Neuronal stem cell (in vitro differentiated cells): Measurements from ENCODE around the gene CD300LF.

Experiments
- DNase-seq: peaks from one replicate; pipeline ENCODE4 v3.0.0-alpha.2; 2013; ENCODE audit warnings: low spot score
- H2AFZ ChIP-seq: one replicate; pipeline ENCODE4 v1.6.1; 2013; ENCODE audit warnings: mild to moderate bottlenecking, low read length, inconsistent platforms
- H2AK5ac ChIP-seq: 2 replicates; pipeline ENCODE4 v1.6.1; 2013; ENCODE audit warnings: low read depth, mild to moderate bottlenecking, inconsistent platforms, low read length, moderate library complexity, mixed read lengths
- H2BK120ac ChIP-seq: 2 replicates; pipeline ENCODE4 v1.6.1; 2013; ENCODE audit warnings: low read depth, mild to moderate bottlenecking, inconsistent platforms, low read length, moderate library complexity, mixed read lengths
- H2BK12ac ChIP-seq: one replicate; pipeline ENCODE4 v1.6.1; 2013; ENCODE audit warnings: low read length, inconsistent platforms
- H2BK15ac ChIP-seq: 2 replicates; pipeline ENCODE4 v1.6.1; 2013; ENCODE audit warnings: mild to moderate bottlenecking, low read length, inconsistent platforms, mixed read lengths
- H2BK5ac ChIP-seq: one replicate; pipeline ENCODE4 v1.6.1; 2013; ENCODE audit warnings: inconsistent platforms, mild to moderate bottlenecking, low read length, moderate library complexity
- H3K14ac ChIP-seq: one replicate; pipeline ENCODE4 v1.6.1; 2013; ENCODE audit warnings: low read length, inconsistent platforms
- H3K18ac ChIP-seq: 2 replicates; pipeline ENCODE4 v1.6.1; 2013; ENCODE audit warnings: low read length, inconsistent platforms
- H3K23ac ChIP-seq: 2 replicates; pipeline ENCODE4 v1.6.1; 2013; ENCODE audit warnings: low read depth, mild to moderate bottlenecking, mixed read lengths, low read length, inconsistent platforms; ENCODE audit not compliant: poor library complexity
- H3K27ac ChIP-seq: replicated peaks from 3 replicates; pipeline ENCODE4 v1.5.1; 2013; ENCODE audit warnings: low read length, inconsistent platforms
- H3K27me3 ChIP-seq, 3 experiments: 2 replicates each; pipeline ENCODE4 v1.6.1; 2013; ENCODE audit warnings: low read length in 3 of 3, mild to moderate bottlenecking in 2 of 3, inconsistent platforms in 1 of 3, low read depth in 1 of 3, mixed read lengths in 1 of 3, moderate library complexity in 1 of 3; ENCODE audit not compliant: control insufficient read depth in 3 of 3, insufficient read depth in 3 of 3
- H3K36me3 ChIP-seq, 2 donors: replicated peaks in 1 of 2; 2 replicates each; pipeline ENCODE4 v1.6.1; 2013; ENCODE audit warnings: low read length in 2 of 2; ENCODE audit not compliant: control insufficient read depth in 2 of 2, insufficient read depth in 2 of 2
- H3K4ac ChIP-seq: 2 replicates; pipeline ENCODE4 v1.6.1; 2013; ENCODE audit warnings: inconsistent platforms, mild to moderate bottlenecking, low read length, moderate library complexity
- H3K4me1 ChIP-seq, 2 donors: 1 replicate in 1 of 2; 2 replicates in 1 of 2; pipeline ENCODE4 v1.6.1; 2013; ENCODE audit warnings: low read length in 2 of 2, low read depth in 1 of 2; ENCODE audit not compliant: control insufficient read depth in 2 of 2, insufficient read depth in 1 of 2
- H3K4me2 ChIP-seq: one replicate; pipeline ENCODE4 v1.6.1; 2013; ENCODE audit warnings: mild to moderate bottlenecking, low read length, inconsistent platforms; ENCODE audit not compliant: insufficient read depth, poor library complexity, severe bottlenecking
- H3K4me3 ChIP-seq, 2 donors: 2 replicates each; pipeline ENCODE4 v1.5.1; 2013; ENCODE audit warnings: low read length in 2 of 2, mild to moderate bottlenecking in 2 of 2, inconsistent platforms in 1 of 2, moderate library complexity in 1 of 2
- H3K79me1 ChIP-seq: one replicate; pipeline ENCODE4 v1.6.1; 2013; ENCODE audit warnings: low read depth, mild to moderate bottlenecking, inconsistent platforms, low read length, moderate library complexity
- H3K9ac ChIP-seq: one replicate; pipeline ENCODE4 v1.6.1; 2013; ENCODE audit warnings: mild to moderate bottlenecking, low read depth, low read length, inconsistent platforms; ENCODE audit not compliant: poor library complexity
- H3K9me3 ChIP-seq, 2 donors: replicated peaks in 1 of 2; 2 replicates each; pipeline versions ENCODE3 to v1.6.1; 2013; ENCODE audit warnings: low read length in 2 of 2, mild to moderate bottlenecking in 2 of 2, inconsistent platforms in 1 of 2, low read depth in 1 of 2, mixed read lengths in 1 of 2, moderate library complexity in 1 of 2; ENCODE audit not compliant: control insufficient read depth in 2 of 2, insufficient read depth in 1 of 2
- H4K8ac ChIP-seq: one replicate; pipeline ENCODE4 v1.6.1; 2013; ENCODE audit warnings: low read depth, mild to moderate bottlenecking, inconsistent platforms, low read length, moderate library complexity
- H4K91ac ChIP-seq: one replicate; pipeline ENCODE4 v1.6.1; 2013; ENCODE audit warnings: low read length, low read depth, mild to moderate bottlenecking, inconsistent platforms; ENCODE audit not compliant: poor library complexity
- WGBS, 2 donors: extraction: QIAGEN DNeasy Blood & Tissue Kit; methylation state at CpG; one replicate each; pipeline ENCODE4 v1.1.7; 2013; ENCODE audit warnings: missing lambda C conversion rate in 2 of 2, mixed read lengths in 1 of 2; ENCODE audit not compliant: insufficient read length in 2 of 2, insufficient replicate concordance in 1 of 2; ENCODE audit errors: extremely low coverage in 2 of 2; 5-methylcytosine and 5-hydroxymethylcytosine counted together

The CD300LF gene

DNA sequence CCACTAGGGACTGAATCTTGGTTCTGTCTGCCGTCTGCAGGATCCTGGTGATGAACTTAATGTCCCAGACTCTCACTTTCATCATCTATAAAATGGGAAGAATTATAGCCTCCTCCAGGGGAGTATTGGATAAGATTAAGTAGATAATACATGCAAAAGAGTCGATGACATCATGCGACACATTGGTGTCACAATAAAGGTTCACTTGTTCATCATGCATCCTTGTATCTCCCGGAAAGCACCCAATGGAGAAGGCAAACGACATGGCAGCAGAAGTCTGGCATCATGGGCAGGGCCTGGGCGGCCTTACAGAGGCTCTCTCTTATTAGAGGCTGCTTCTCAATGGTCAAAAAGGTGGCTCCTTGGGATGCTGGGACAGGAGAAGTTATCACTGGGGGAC is 54.1 kb downstream of the CD300LF start:
- Histone ChIP-seq H2BK12ac (no peak overlapping the region), H3K23ac (no peak overlapping the region), H3K79me1 (no peaks in the 10 kb centered on the region), H3K18ac (no peak overlapping the region), H3K4me1 (peaks cover 0 to 1% of the 10 kb centered on the region in 2 donors), H3K27ac (no peak overlapping the region), H2BK120ac (no peak overlapping the region), H4K8ac (no peak overlapping the region), H3K4me3 (no peak overlapping the region), H4K91ac (no peak overlapping the region), H2AK5ac (no peak overlapping the region), H3K14ac (no peak overlapping the region), H2BK5ac (no peak overlapping the region), H3K36me3 (no peaks in the 10 kb centered on the region), H3K9me3 (no peaks in the 10 kb centered on the region), H3K4ac (no peak overlapping the region), H2BK15ac (no peak overlapping the region), H3K9ac (no peak overlapping the region), H2AFZ (no peak overlapping the region), H3K27me3 (peaks cover 0 to 4% (median 3%) of the 10 kb centered on the region in 3 experiments), H3K4me2 (no peak overlapping the region)
- WGBS, 2 donors, result no CpG with 5 or more reads among the region's 6 CpGs
- no peak for DNase-seq

DNA sequence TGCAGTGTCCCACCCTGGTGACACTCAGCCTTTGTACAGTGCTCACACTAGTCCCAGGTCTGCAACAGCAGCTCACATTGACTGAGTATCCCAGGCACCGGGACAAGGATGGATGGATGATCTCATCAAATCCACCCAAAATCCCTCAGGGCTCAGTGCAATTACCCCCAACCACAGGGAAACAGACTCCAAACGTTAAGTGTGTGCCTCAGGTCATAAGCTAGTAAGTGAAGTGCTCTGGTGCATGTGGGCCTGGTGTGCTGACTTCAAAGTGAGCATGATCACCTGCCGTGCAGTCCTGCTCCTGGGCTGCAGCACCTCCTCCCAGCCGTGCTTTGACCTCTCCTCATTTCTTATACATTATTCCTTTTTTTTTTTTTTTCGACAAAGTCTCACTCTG is 58.0 kb downstream of the CD300LF start:
- Histone ChIP-seq H3K18ac (no peak overlapping the region), H3K4me3 (no peak overlapping the region), H4K91ac (no peak overlapping the region), H3K4me1 (no peaks in the 10 kb centered on the region), H2BK12ac (no peak overlapping the region), H2AFZ (no peak overlapping the region), H2BK5ac (no peak overlapping the region), H3K9me3 (no peaks in the 10 kb centered on the region), H2BK15ac (no peak overlapping the region), H2BK120ac (no peak overlapping the region), H3K4ac (no peak overlapping the region), H3K27ac (no peak overlapping the region), H3K79me1 (no peaks in the 10 kb centered on the region), H3K36me3 (no peaks in the 10 kb centered on the region), H3K9ac (no peak overlapping the region), H3K27me3 (peaks cover 0 to 30% (median 3%) of the 10 kb centered on the region in 3 experiments), H3K4me2 (no peak overlapping the region), H4K8ac (no peak overlapping the region), H2AK5ac (no peak overlapping the region), H3K23ac (peak overlapping the region; percentile 27), H3K14ac (no peak overlapping the region)
- DNase-seq, result no peak
- no CpG with 5 or more reads among the region's 5 CpGs for WGBS, 2 donors

DNA sequence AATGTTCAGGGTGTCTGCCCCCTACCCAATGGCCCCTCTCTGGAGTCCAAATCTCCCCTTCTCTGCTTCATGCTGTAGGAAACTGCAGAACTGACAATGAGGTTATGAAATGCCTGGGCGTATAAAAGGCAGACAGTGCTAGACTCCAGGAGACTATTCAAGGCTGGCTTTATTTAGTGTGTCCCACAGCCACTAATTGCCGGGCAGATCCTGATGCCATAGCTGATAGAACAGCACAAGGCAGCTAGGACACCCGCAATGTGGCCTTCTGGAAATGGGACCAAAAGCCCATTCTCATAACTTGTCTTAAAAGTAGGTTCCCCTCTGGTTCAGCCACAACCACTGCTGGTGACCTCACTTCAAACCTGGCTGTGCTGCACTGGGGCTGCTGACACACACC is 60.7 kb downstream of the CD300LF start:
- H4K8ac ChIP-seq, result no peak overlapping the region
- no peak overlapping the region for H2BK5ac ChIP-seq
- H3K4me1 ChIP-seq, result no peaks in the 10 kb centered on the region
- no peak overlapping the region for H3K4ac ChIP-seq
- H2BK12ac ChIP-seq, result no peak overlapping the region
- H2AK5ac ChIP-seq, result no peak overlapping the region
- WGBS, 2 donors, result no CpG with 5 or more reads among the region's 3 CpGs
- no peak overlapping the region for H2BK120ac ChIP-seq
- no peak overlapping the region for H4K91ac ChIP-seq
- H3K36me3 ChIP-seq, result no peaks in the 10 kb centered on the region
- no peak overlapping the region for H3K9ac ChIP-seq
- H3K9me3 ChIP-seq, result no peaks in the 10 kb centered on the region
- H3K18ac ChIP-seq, result no peak overlapping the region
- H3K4me3 ChIP-seq, result no peak overlapping the region
- no peak overlapping the region for H3K14ac ChIP-seq
- no peak overlapping the region for H3K23ac ChIP-seq
- no peak overlapping the region for H3K27ac ChIP-seq
- H3K4me2 ChIP-seq, result no peak overlapping the region
- no peak overlapping the region for H2BK15ac ChIP-seq
- no peak overlapping the region for H2AFZ ChIP-seq
- no peak for DNase-seq
- no peaks in the 10 kb centered on the region for H3K79me1 ChIP-seq
- peaks cover 0 to 34% (median 3%) of the 10 kb centered on the region in 3 experiments for H3K27me3 ChIP-seq

DNA sequence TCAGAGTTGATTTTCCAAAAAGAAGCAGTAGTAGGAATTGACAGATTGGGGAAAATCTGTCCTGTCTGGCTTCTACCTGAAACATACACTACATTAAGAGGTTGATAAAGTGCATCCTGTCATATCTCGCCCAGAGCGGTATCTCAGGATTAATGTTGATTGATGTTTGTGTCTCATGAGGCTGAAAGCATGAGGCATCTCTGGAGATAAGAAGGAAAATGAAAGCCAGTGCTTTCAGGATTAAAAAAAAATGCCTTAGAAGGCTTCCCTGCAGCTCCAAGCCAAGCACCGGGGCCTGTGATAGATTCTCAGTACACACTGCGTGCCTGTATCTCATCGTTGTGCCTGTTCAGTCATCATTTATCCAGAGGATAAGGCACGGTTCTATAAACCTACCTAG is 62.8 kb downstream of the CD300LF start:
- Histone ChIP-seq H3K23ac (no peak overlapping the region), H3K4me1 (no peaks in the 10 kb centered on the region), H3K9ac (no peak overlapping the region), H3K14ac (no peak overlapping the region), H3K27ac (no peak overlapping the region), H3K27me3 (peaks cover 0 to 34% (median 3%) of the 10 kb centered on the region in 3 experiments), H2AK5ac (no peak overlapping the region), H2BK5ac (no peak overlapping the region), H3K18ac (no peak overlapping the region), H2AFZ (no peak overlapping the region), H4K91ac (no peak overlapping the region), H2BK12ac (no peak overlapping the region), H3K79me1 (no peaks in the 10 kb centered on the region), H2BK15ac (no peak overlapping the region), H3K4ac (no peak overlapping the region), H3K4me3 (no peak overlapping the region), H3K9me3 (no peaks in the 10 kb centered on the region), H4K8ac (no peak overlapping the region), H2BK120ac (no peak overlapping the region), H3K4me2 (no peak overlapping the region), H3K36me3 (no peaks in the 10 kb centered on the region)
- no peak for DNase-seq
- WGBS, 2 donors, result no CpG with 5 or more reads among the region's 6 CpGs
